NOMO-1 treated with dmso at 0.1 percent for 144 hours (cell line): Measurements from ENCODE around the gene AXIN1.

Experiments
- DNase-seq: peaks from one replicate; lab custom pipeline; 2025; ENCODE audit not compliant: unreplicated experiment; lab: John Stamatoyannopoulos, UW

The AXIN1 gene

DNA sequence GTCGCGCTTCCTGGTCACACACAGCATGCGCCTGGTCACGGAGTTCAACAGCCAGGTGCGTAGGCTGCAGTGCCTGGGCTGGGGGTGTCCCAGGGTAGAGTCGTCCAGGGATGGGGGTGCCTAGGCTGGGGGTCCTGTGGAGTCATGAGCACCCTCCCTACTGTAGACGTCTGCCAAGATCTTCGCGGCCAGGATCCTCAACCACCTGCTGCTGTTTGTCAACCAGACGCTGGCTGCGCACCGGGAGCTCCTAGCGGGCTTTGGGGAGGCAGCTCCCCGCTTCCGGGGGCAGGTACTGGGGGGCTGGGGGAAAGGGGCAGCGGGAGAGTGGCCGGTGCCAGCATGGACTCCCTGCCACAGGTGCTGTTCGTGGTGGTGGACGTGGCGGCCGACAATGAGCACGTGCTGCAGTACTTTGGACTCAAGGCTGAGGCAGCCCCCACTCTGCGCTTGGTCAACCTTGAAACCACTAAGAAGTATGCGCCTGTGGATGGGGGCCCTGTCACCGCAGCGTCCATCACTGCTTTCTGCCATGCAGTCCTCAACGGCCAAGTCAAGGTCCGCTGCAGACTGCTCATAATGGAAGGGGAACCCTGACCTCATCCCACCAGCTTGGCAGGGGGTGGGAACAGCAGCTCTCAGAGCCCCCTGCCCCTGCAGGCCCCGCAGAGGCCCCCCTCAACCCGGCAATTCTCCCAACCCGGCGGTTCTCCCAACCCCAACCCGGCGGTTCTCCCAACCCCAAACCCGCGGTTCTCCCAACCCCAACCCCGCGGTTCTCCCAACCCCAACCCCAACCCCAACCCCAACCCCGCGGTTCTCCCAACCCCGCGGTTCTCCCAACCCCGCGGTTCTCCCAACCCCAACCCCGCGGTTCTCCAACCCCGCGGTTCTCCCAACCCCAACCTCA lies 67.1 kb downstream of the AXIN1 start:
- no peak for DNase-seq

DNA sequence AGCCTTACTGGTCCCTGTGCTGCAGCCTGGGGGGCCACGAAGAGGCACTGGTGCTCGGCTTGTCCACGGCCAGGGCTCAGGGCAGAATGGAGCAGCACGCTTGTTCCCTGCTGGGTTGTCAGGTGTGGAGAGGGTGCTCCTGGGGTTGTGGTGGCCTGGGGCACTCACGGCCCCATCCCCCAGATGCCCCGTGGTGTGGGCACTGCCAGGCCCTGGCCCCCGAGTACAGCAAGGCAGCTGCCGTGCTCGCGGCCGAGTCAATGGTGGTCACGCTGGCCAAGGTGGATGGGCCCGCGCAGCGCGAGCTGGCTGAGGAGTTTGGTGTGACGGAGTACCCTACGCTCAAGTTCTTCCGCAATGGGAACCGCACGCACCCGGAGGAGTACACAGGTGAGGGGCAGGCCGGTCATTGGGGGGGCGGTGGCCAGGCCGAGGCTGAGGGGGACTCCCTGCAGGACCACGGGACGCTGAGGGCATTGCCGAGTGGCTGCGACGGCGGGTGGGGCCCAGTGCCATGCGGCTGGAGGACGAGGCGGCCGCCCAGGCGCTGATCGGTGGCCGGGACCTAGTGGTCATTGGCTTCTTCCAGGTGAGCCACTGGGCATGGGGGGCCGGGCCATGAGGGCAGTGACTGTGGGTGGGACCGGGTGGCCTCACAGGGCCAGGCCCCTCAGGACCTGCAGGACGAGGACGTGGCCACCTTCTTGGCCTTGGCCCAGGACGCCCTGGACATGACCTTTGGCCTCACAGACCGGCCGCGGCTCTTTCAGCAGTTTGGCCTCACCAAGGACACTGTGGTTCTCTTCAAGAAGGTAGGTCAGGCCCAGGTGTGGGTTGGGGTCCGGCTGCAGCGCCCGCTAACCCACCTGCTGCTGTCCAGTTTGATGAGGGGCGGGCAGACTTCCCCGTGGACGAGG lies 68.1 kb downstream of the AXIN1 start:
- no peak for DNase-seq

- no peak for DNase-seq
Observed at GRCh38 chr16:283033-283805, 69.3 kb downstream of the AXIN1 start, which contains the start of gene PDIA2. TSS of gene PDIA2 (plus strand) at chr16:283164. CDS start at chr16:283170, 6 bp downstream.

DNA sequence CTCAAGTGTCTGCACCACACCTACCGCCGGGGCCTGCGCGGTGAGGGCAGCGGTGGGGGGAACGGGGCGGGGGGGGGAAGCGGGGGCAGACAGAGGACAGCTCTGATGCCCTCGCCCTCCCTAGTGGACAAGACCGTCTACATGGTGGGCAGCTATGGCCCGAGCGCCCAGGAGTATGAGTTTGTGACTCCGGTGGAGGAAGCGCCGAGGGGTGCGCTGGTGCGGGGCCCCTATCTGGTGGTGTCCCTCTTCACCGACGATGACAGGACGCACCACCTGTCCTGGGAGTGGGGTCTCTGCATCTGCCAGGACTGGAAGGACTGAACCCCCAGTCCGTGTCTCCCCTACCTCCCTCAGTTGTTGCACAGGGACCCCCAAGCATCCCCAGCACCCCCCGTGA lies 70.0 kb downstream of the AXIN1 start:
- DNase-seq: no peak

- DNase-seq: no peak
Observed at GRCh38 chr16:281660-282255, 70.8 kb downstream of the AXIN1 start.

- no peak for DNase-seq
Observed at GRCh38 chr16:280991-281659, 71.4 kb downstream of the AXIN1 start.

- DNase-seq: no peak
Observed at GRCh38 chr16:280552-280951, 72.0 kb downstream of the AXIN1 start, which contains the start of gene ARHGDIG. TSS of gene ARHGDIG (plus strand) at chr16:280591. CDS start at chr16:280681, 90 bp downstream.

- no peak for DNase-seq
Observed at GRCh38 chr16:280005-280460, 72.5 kb downstream of the AXIN1 start.

DNA sequence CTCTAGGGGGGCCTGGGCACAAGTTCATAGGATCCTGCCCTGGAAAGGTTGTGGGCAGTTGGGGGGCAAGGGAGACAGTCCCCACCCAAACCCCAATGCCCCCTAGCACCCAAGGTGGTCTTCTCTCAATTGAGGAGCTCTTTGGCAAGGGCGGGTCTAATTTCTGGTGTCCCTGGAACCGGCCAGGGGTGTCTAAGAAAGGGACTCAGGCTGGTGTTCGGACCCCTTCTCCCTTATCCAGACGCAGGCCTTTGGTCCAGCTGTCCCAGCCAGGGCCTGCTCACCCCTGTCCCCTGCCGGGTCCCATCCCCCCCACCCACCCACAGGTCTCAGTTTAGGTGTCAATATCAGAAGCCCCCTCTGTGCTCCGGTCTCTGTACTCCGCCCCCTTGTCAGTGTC lies 73.0 kb downstream of the AXIN1 start:
- DNase-seq: no peak

- no peak for DNase-seq
Observed at GRCh38 chr16:278863-279366, 73.6 kb downstream of the AXIN1 start.

DNA sequence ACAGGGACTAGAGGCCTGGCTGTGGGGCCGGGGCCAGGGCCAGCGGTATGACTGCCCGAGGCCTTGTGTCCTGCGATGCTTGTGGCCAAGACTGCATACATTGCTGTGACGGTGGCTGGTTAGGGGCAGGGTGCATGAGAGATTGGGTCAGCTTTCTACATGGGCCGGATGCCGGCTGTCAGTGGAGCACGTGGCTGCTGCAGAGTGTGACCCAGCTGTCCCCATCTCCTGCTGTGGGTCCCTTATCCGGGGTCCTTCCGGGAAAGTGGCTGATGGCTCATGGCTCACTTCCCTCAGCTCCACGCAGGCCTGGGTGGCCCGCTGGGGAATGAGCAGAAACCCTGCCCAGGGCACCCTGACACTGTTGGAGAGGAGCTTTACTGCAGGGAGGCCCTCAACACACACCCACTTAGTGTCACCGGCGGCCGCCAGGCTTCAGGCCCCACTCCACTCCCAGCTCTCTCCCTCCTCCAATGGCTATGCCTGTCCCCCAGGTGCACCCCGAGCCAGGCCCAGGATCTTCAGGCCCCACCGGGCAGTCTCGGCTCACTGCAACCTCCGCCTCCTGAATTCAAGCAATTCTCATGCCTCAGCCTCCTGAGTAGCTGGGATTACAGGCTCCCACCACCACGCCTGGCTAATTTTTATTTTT lies 76.0 kb downstream of the AXIN1 start:
- no peak for DNase-seq

DNA sequence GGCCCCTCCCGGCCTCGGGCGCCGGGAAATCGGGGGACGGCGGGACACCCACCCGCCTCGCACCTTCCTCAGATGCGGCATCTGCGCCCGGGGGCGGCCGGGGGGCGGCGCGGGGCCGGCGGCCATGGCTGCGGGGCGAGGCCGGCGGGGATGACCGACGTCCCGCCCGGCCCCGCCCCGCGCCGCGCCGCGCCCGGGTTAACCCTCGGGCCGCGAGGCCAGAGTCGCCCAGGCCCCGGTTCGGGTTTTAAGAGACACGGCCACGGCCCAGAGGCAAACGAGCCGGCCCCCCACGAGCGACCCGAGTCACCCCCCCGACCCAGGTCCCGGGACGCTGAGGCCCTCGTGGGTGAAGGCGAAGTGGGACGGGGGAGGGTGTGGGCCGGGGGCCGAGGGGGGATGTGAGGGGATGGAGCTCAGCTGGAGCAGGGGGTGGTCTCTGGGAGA lies 76.7 kb downstream of the AXIN1 start, which contains the start of gene RGS11:
Gene RGS11, minus strand, starts transcription at position 159 of the 447 bp plus-strand sequence. Its CDS starts 33 bp downstream, at position 126.
- no peak for DNase-seq

GRCh38 chr16:275041-275641 lies 77.4 kb downstream of the AXIN1 start:
- DNase-seq: no peak

DNA sequence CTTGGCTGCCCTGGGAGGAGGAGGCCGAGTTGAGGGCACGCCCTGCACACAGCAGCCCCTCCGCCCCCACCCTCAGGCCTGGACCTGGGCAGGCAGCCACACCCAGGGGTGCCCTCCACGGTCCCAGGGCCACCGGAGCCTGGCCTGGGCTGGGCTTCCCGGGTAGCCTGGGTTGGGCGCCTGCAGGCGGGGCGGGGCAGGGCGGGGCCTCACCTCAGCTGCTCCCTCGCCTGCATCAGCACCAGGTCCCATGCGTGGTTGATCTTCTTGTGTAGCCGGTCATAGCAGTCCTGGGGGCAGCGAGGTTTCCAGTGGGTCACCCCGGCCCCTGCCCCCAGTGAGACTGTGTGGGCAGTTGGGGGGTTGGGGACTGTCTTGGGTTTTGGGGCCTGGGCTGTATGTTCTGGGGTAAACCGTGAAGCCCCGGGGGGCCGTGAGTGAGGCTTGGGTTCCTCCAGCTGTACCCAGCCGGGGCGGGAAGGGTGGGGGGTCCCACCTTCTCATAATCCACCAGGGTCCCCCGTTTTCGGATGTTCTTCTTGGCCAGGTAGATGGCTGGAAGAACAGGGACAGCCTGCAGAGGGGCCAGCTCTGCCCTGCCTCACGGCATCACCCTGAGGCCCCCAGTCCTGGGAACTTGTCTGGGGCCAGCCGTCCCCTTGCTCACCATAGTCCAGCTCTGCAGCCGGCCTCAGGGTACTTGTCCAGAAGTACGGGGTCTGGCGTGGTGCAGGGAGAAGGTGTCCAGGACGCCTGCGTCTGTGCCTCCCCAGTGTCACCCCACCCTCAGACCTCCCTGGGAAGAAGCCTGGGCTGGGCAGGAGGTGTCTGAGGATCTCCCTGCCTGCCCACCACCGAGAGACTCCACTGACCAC lies 78.7 kb downstream of the AXIN1 start:
- DNase-seq: no peak

DNA sequence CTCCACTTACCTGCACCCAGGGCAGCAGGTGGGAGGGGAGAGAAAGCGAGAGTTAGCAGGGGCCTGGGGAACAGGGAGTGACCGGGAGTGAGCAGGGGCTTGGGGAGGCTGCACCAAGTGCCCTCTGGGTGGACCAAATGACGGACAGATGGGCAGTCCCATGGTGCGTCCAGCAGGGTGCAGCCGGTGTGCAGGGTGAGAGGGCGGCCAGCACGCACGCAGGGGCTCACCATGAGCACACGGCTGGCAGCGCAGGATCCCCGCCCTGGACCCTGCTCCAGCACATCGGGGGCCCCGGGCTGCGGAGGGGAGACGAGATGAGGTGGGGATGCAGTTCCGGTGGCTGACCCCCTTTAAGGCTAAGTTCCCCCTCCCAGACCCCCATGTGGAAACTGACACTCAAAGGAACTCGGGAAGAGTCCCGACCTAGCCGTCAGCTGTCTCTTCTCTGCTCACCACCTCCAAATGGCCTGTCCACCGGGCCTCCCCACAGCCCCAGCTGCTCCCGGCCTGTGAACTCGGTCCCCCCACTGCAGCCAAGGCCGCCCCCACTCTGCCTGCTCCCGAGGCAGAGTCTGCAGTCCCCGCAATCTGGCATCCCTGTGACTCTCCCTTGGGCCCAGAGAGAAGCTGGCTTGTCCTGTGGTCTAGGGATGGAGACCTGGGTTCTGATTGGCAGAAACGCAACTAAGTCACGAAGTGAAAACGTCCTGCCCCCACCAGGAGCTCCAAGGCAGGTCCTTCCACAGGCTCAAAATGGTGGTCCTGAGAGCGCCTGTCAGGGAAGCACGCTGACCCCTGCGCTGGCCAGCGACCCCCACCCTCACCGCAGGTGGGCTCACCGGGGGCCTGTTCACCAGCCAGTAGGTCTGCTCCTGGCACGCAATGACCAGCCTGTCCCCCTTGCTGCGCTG lies 79.6 kb downstream of the AXIN1 start:
- DNase-seq: no peak
